H1 (cell line): ENCODE measurements around the gene SLC2A10. TPM values are rescaled to one million over a fixed set of nuclear protein-coding genes. Genes with fewer than 3 reads are reported as not detected.

Experiments used
- CTCF ChIA-PET: fragments of 300-600 bp; sonication (Branson Sonifier 250); formaldehyde crosslinking; loops from one replicate; lab custom pipeline; 2021; ENCODE audit not compliant: partially characterized antibody; lab: Charles Lee
- POLR2A ChIA-PET: fragments of 300-600 bp; sonication (Branson Sonifier 250); formaldehyde crosslinking; loops from one replicate; lab custom pipeline; 2021; ENCODE audit warnings: inconsistent platforms; ENCODE audit not compliant: partially characterized antibody; lab: Charles Lee
- DNase-seq, 2 experiments: peaks; one replicate each; pipeline versions ENCODE4 v3.0.0 to v3.0.0-alpha.2; 2010 to 2022; ENCODE audit warnings: low spot score in 2 of 2, low read depth in 1 of 2, mixed read lengths in 1 of 2
- FAIRE-seq: peaks from 2 replicates; lab custom pipeline; 2011; peaks lifted over from hg19 to GRCh38; lab: Jason Lieb, UNC
- H2AFZ ChIP-seq: 2 replicates; pipeline ENCODE4 v1.8.1; 2012; ENCODE audit warnings: low read length, inconsistent platforms
- H2AK5ac ChIP-seq: 2 replicates; pipeline ENCODE4 v1.6.1; 2013; ENCODE audit warnings: low read depth, low read length
- H2BK120ac ChIP-seq: replicated peaks from 2 replicates; pipeline ENCODE3; 2013; ENCODE audit warnings: low read depth, low read length, inconsistent platforms
- H2BK12ac ChIP-seq: 2 replicates; pipeline ENCODE4 v1.6.1; 2013; ENCODE audit warnings: low read depth, low read length
- H2BK15ac ChIP-seq: 2 replicates; pipeline ENCODE4 v1.6.1; 2013; ENCODE audit warnings: low read length
- H2BK20ac ChIP-seq: 2 replicates; pipeline ENCODE4 v1.6.1; 2013; ENCODE audit warnings: low read length
- H2BK5ac ChIP-seq: 2 replicates; pipeline ENCODE4 v1.6.1; 2013; ENCODE audit warnings: low read depth, low read length
- H3K14ac ChIP-seq: 2 replicates; pipeline ENCODE4 v1.6.1; 2013; ENCODE audit warnings: inconsistent platforms; ENCODE audit not compliant: insufficient read length
- H3K18ac ChIP-seq: 2 replicates; pipeline ENCODE4 v1.6.1; 2013; ENCODE audit warnings: low read length; ENCODE audit errors: extremely low read depth
- H3K23ac ChIP-seq: 2 replicates; pipeline ENCODE4 v1.6.1; 2013; ENCODE audit warnings: inconsistent platforms; ENCODE audit not compliant: insufficient read length
- H3K23me2 ChIP-seq: 2 replicates; pipeline ENCODE4 v1.6.1; 2013; ENCODE audit warnings: low read depth, low read length
- H3K27ac ChIP-seq: 2 replicates; pipeline ENCODE4 v1.6.1; 2011; ENCODE audit warnings: low read depth, low read length, inconsistent platforms
- H3K27me3 ChIP-seq, 4 experiments: replicated peaks in 1 of 4; 1 replicate in 1 of 4; 2 replicates in 3 of 4; pipeline versions ENCODE4 v1.6.1 to v1.8.1; 2011 to 2013; ENCODE audit warnings: low read length in 3 of 4, mild to moderate bottlenecking in 3 of 4, inconsistent platforms in 2 of 4, mixed read lengths in 2 of 4, moderate library complexity in 1 of 4; ENCODE audit not compliant: control insufficient read depth in 3 of 4, insufficient read depth in 3 of 4; ENCODE audit errors: extremely low read depth in 1 of 4
- H3K36me3 ChIP-seq, 4 experiments: 2 replicates each; pipeline versions ENCODE4 v1.6.1 to v1.8.1; 2011 to 2013; ENCODE audit warnings: mild to moderate bottlenecking in 4 of 4, low read length in 3 of 4, moderate library complexity in 2 of 4, control low read depth in 1 of 4, inconsistent platforms in 1 of 4; ENCODE audit not compliant: insufficient read depth in 4 of 4, control insufficient read depth in 2 of 4
- H3K4ac ChIP-seq: replicated peaks from 2 replicates; pipeline ENCODE3; 2013; ENCODE audit warnings: low read length, low read depth, mixed read lengths, inconsistent platforms; ENCODE audit not compliant: insufficient read length
- H3K4me1 ChIP-seq, 4 experiments: replicated peaks in 1 of 4; 1 replicate in 1 of 4; 2 replicates in 3 of 4; pipeline versions ENCODE4 v1.6.1 to v1.8.1; 2011 to 2013; ENCODE audit warnings: low read length in 3 of 4, inconsistent platforms in 2 of 4, mixed read lengths in 1 of 4; ENCODE audit not compliant: insufficient read depth in 4 of 4, control insufficient read depth in 3 of 4
- H3K4me2 ChIP-seq, 2 experiments: 2 replicates each; pipeline versions ENCODE4 v1.6.1 to v1.8.1; 2011 to 2013; ENCODE audit warnings: low read depth in 2 of 2, low read length in 2 of 2, control low read depth in 1 of 2, inconsistent platforms in 1 of 2, mild to moderate bottlenecking in 1 of 2; ENCODE audit not compliant: insufficient read depth in 1 of 2
- H3K4me3 ChIP-seq, 4 experiments: fragments of 200-600, 300-600 bp in 1 of 4; sonication (generic), shearing (Covaris generic), sonication (Bioruptor Twin) in 1 of 4; 2 replicates each; pipeline versions ENCODE4 v1.5.1 to v1.8.1; 2011 to 2016; ENCODE audit warnings: low read length in 4 of 4, low read depth in 3 of 4, control low read depth in 2 of 4, inconsistent platforms in 2 of 4, mild to moderate bottlenecking in 2 of 4, mixed read lengths in 1 of 4, moderate library complexity in 1 of 4; ENCODE audit not compliant: insufficient read depth in 2 of 4; ENCODE audit errors: extremely low read depth in 1 of 4
- H3K56ac ChIP-seq: replicated peaks from 2 replicates; pipeline ENCODE3; 2013; ENCODE audit warnings: low read depth, mild to moderate bottlenecking, mixed read lengths, low read length, inconsistent platforms; ENCODE audit not compliant: insufficient read length
- H3K79me1 ChIP-seq: 2 replicates; pipeline ENCODE4 v1.6.1; 2013; ENCODE audit warnings: low read depth, low read length, control low read depth
- H3K79me2 ChIP-seq, 2 experiments: 2 replicates each; pipeline versions ENCODE4 v1.6.1 to v1.8.1; 2012 to 2013; ENCODE audit warnings: low read length in 2 of 2, mild to moderate bottlenecking in 2 of 2, inconsistent platforms in 1 of 2; ENCODE audit not compliant: insufficient read depth in 2 of 2, control insufficient read depth in 1 of 2
- H3K9ac ChIP-seq, 4 experiments: replicated peaks in 1 of 4; 1 replicate in 1 of 4; 2 replicates in 3 of 4; pipeline versions ENCODE4 v1.6.1 to v1.8.1; 2011 to 2013; ENCODE audit warnings: low read depth in 3 of 4, low read length in 3 of 4, control low read depth in 2 of 4, mild to moderate bottlenecking in 2 of 4, moderate library complexity in 2 of 4, inconsistent platforms in 1 of 4; ENCODE audit errors: extremely low read depth in 1 of 4
- H3K9me3 ChIP-seq, 2 experiments: 2 replicates each; pipeline versions ENCODE4 v1.6.1 to v1.8.1; 2012 to 2013; ENCODE audit warnings: mild to moderate bottlenecking in 2 of 2, moderate library complexity in 2 of 2, control low read depth in 1 of 2, inconsistent platforms in 1 of 2, low read depth in 1 of 2, low read length in 1 of 2, mixed read lengths in 1 of 2; ENCODE audit not compliant: insufficient read depth in 2 of 2
- H4K20me1 ChIP-seq, 2 experiments: replicated peaks in 1 of 2; 2 replicates each; pipeline versions ENCODE3 to v1.8.1; 2011 to 2013; ENCODE audit warnings: inconsistent platforms in 2 of 2, low read length in 2 of 2, mild to moderate bottlenecking in 1 of 2; ENCODE audit not compliant: insufficient read depth in 2 of 2, control insufficient read depth in 1 of 2
- H4K5ac ChIP-seq: 2 replicates; pipeline ENCODE4 v1.6.1; 2013; ENCODE audit warnings: low read length, low read depth, mixed read lengths, inconsistent platforms; ENCODE audit not compliant: insufficient read length
- H4K8ac ChIP-seq: 2 replicates; pipeline ENCODE4 v1.8.0; 2013; ENCODE audit warnings: mild to moderate bottlenecking, moderate library complexity, low read length, inconsistent platforms; ENCODE audit not compliant: insufficient read depth; ENCODE audit errors: extremely low read depth
- H4K91ac ChIP-seq: replicated peaks from 2 replicates; pipeline ENCODE3; 2013; ENCODE audit warnings: low read length, mixed read lengths, inconsistent platforms; ENCODE audit not compliant: insufficient read length
- NRF1 ChIP-seq: IDR thresholded peaks from 2 replicates; pipeline ENCODE4 v1.6.1; 2011; ENCODE audit warnings: mild to moderate bottlenecking, low read depth, low read length, improper control_type of control experiment
- RBBP5 ChIP-seq: IDR thresholded peaks from 2 replicates; pipeline ENCODE4 v1.7.1; 2012; ENCODE audit warnings: low read depth, mild to moderate bottlenecking, inconsistent platforms, low read length, moderate library complexity, borderline replicate concordance
- WGBS, 2 experiments: shearing (Covaris generic) in 1 of 2; methylation state at CpG; one replicate each; pipeline versions ENCODE4 v1.1.6 to v1.1.7; 2013 to 2015; ENCODE audit warnings: low lambda C conversion rate in 2 of 2, mixed read lengths in 2 of 2, inconsistent platforms in 1 of 2, low coverage in 1 of 2, missing lambda C conversion rate in 1 of 2; ENCODE audit not compliant: insufficient replicate concordance in 2 of 2, insufficient coverage in 1 of 2, insufficient read length in 1 of 2; ENCODE audit errors: extremely low coverage in 1 of 2, missing lambda C conversion rate in 1 of 2; 5-methylcytosine and 5-hydroxymethylcytosine counted together
- polyA plus RNA-seq, 7 experiments: library from polyadenylated mRNA; depleted of rRNA in 3 of 7; stranded (reverse) in 5 of 7; unstranded in 2 of 7; fragments of >200 nt in 5 of 7; fragments of 200-250 nt in 2 of 7; gene quantifications; 1 replicate in 5 of 7; 2 replicates in 1 of 7; 4 replicates in 1 of 7; pipeline versions ENCODE4 v1.2.1 to v1.2.3, GENCODE V29; 2011 to 2013; ENCODE audit warnings: missing spikeins in 2 of 7, mixed read lengths in 2 of 7
- total RNA-seq: library from RNA; stranded (reverse); fragmentation: NEBNext Ultra II Directional; extraction: Animal tissue kit (Norgen Biotek cat#: 25700); gene quantifications from 2 replicates; pipeline ENCODE4 v1.2.1, GENCODE V29; 2021

SLC2A10 gene
- total and polyA plus RNA-seq, 2 of the 8 experiments (the other 6 are each of a cell fraction or from before 2014, with no cell fraction given), result 9.0 to 9.7 TPM

DNA sequence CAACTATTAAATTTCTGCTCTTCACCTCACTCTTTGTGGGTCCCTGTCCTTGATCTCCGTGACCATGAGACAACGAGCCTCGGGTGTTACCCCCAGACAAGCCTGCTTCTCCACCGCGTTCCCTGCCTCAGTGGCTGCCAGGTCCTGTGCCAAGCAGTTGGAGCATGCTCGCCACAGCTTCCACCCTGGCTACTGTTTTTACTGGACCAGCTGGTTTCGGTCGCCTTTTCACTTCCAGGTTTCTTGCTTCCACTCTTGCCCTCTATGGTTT is 25.8 kb upstream of the SLC2A10 start:
- peak overlapping the region; percentile 11 to 81 (median 52); a peak in 7 of 8 replicates for H3K4me3 ChIP-seq
- peaks cover 8% of the 10 kb centered on the region for H3K23me2 ChIP-seq
- no peak overlapping the region for H3K56ac ChIP-seq
- no peak overlapping the region; the same call in 1 of the 2 replicates for H2BK20ac ChIP-seq
- ChIA-PET POLR2A (interaction anchor here (0.6 to 5.7 kb wide), 25 partner anchors 9 to 225 kb away, joined by 3 to 36 read pairs (median 5); partner anchors contain the start of genes OCSTAMP and ZNF334), CTCF (interaction anchor here (0.7 to 4.0 kb wide), 10 partner anchors 11 to 134 kb away, joined by 3 to 17 read pairs (median 6); partner anchors contain the start of gene OCSTAMP)
- H3K23ac ChIP-seq, result no peak overlapping the region
- no peak overlapping the region for H3K14ac ChIP-seq
- H4K8ac ChIP-seq, result 0 out of 2 replicates have a peak overlapping the region, but pooled peaks have one; percentile 39
- H3K4me2 ChIP-seq, result peak overlapping the region; percentile 70 to 97
- no peaks in the 10 kb centered on the region for H3K27me3 ChIP-seq
- H3K79me1 ChIP-seq, result peaks cover 8% of the 10 kb centered on the region; the same call in 1 of the 2 replicates
- FAIRE-seq (no peak), DNase-seq (no peak)
- H2BK12ac ChIP-seq, result peak overlapping the region; percentile 53; the same call in 1 of the 2 replicates
- peaks cover 2 to 34% (median 14%) of the 10 kb centered on the region in 4 experiments; a peak in 7 of 8 replicates for H3K36me3 ChIP-seq
- no peak overlapping the region; the same call in 1 of the 2 replicates for H2AK5ac ChIP-seq
- peak overlapping the region; percentile 76; the same call in 1 of the 2 replicates for H3K27ac ChIP-seq
- peak overlapping the region; percentile 57 for H2BK120ac ChIP-seq
- H4K91ac ChIP-seq, result peak overlapping the region; percentile 69
- no peaks in the 10 kb centered on the region for H3K9me3 ChIP-seq
- 0 out of 2 replicates have a peak overlapping the region, but pooled peaks have one; percentile 12 for H2BK15ac ChIP-seq
- H3K18ac ChIP-seq, result peak overlapping the region; percentile 93
- peak overlapping the region in 3 of 4 experiments; percentile 66 to 96 (median 74); a peak in 6 of 7 replicates for H3K9ac ChIP-seq
- H2BK5ac ChIP-seq, result peak overlapping the region; percentile 46
- H3K4me1 ChIP-seq, result peaks cover 12 to 28% (median 17%) of the 10 kb centered on the region in 4 experiments
- peaks cover 0 to 3% of the 10 kb centered on the region in 2 experiments for H4K20me1 ChIP-seq
- H2AFZ ChIP-seq, result no peak overlapping the region
- peaks cover 10 to 72% of the 10 kb centered on the region in 2 experiments for H3K79me2 ChIP-seq
- H3K4ac ChIP-seq, result peak overlapping the region; percentile 55
- 31% methylated on average over 8 of the region's 8 CpGs; no CpG with 5 or more reads in 1 of the 2 experiments for WGBS, 2 experiments
- 0 out of 2 replicates have a peak, but pooled peaks have one; percentile 45 for TF ChIP-seq RBBP5
- TF ChIP-seq NRF1, result no peak
- TF ChIP-seq, all 59 proteins: peak for 1
- peak overlapping the region; percentile 89 for H4K5ac ChIP-seq
